ENCODE data around the gene ADAMTS6.

DNA sequence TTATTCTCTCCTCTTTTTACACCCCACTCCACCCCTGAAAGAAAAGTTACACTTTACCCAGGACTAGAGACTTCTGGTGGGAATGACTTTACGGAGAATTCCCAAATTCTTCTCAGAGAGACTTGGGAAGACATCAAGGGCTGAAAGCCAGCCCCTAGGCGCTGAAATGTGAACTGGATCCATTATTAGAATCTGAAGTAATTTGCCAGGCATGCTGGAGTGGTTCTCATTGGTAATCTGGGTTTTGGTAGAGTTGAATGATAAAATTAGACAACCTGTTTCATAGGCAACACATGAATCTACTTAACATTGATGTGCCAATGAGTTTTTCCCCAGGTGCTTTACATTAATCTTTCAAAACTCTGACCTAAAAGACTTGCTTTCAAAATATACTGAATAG is 324.8 kb downstream of the ADAMTS6 start:
- TF ChIP-seq, protein P1, sequence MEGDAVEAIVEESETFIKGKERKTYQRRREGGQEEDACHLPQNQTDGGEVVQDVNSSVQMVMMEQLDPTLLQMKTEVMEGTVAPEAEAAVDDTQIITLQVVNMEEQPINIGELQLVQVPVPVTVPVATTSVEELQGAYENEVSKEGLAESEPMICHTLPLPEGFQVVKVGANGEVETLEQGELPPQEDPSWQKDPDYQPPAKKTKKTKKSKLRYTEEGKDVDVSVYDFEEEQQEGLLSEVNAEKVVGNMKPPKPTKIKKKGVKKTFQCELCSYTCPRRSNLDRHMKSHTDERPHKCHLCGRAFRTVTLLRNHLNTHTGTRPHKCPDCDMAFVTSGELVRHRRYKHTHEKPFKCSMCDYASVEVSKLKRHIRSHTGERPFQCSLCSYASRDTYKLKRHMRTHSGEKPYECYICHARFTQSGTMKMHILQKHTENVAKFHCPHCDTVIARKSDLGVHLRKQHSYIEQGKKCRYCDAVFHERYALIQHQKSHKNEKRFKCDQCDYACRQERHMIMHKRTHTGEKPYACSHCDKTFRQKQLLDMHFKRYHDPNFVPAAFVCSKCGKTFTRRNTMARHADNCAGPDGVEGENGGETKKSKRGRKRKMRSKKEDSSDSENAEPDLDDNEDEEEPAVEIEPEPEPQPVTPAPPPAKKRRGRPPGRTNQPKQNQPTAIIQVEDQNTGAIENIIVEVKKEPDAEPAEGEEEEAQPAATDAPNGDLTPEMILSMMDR (IDR thresholded peaks at IDR 0.05), result no peak
- TF ChIP-seq POLR2A (IDR thresholded peaks at IDR 0.05), result no peak

Measured in Peyer's patch (tissue), 4 donors.